22Rv1 (cell line): ENCODE results near the gene ALG12.

ENCODE experiments used
- H3K27ac ChIP-seq: fragments of 450-650 bp; 2 replicates; pipeline ENCODE4 v1.5.1; 2017
- CTCF ChIP-seq: fragments of 450-650 bp; IDR thresholded peaks from 2 replicates; pipeline ENCODE4 v1.5.1; 2017; ENCODE audit warnings: mild to moderate bottlenecking
- ZFX ChIP-seq: fragments of 450-650 bp; IDR thresholded peaks from 2 replicates; pipeline ENCODE4 v1.6.1; 2017; ENCODE audit warnings: antibody characterized with exemption, borderline replicate concordance

Gene ALG12

GRCh38 chr22:49893025-49893424, 25.2 kb downstream of the ALG12 start:
- no peak overlapping the region for H3K27ac ChIP-seq

GRCh38 chr22:49892226-49892899, 25.9 kb downstream of the ALG12 start:
- TF ChIP-seq CTCF, result no peak
- TF ChIP-seq ZFX, result no peak
- no peak overlapping the region for H3K27ac ChIP-seq

More at GRCh38 chr22:49893025-49893424, 25.2 kb downstream of the ALG12 start:
- TF ChIP-seq CTCF (no peak), ZFX (no peak)

GRCh38 chr22:49889071-49889470, 29.2 kb downstream of the ALG12 start:
- no peak for TF ChIP-seq ZFX
- no peak for TF ChIP-seq CTCF
- no peak overlapping the region for H3K27ac ChIP-seq

GRCh38 chr22:49887702-49888101, 30.5 kb downstream of the ALG12 start:
- no peak overlapping the region for H3K27ac ChIP-seq
- TF ChIP-seq ZFX (no peak), CTCF (no peak)

- TF ChIP-seq CTCF (no peak), ZFX (no peak)
- H3K27ac ChIP-seq, result no peak overlapping the region
These were observed 31.2 kb downstream of the ALG12 start for GRCh38 chr22:49887064-49887451.

GRCh38 chr22:49886346-49887063, 31.7 kb downstream of the ALG12 start:
- H3K27ac ChIP-seq, result no peak overlapping the region
- TF ChIP-seq ZFX, result no peak
- no peak for TF ChIP-seq CTCF

GRCh38 chr22:49885881-49886280, 32.4 kb downstream of the ALG12 start:
- no peak for TF ChIP-seq ZFX
- TF ChIP-seq CTCF, result no peak
- no peak overlapping the region for H3K27ac ChIP-seq
